ENCODE measurements around the gene PET100. TPM values are rescaled to one million over a fixed set of nuclear protein-coding genes. Genes with fewer than 3 reads are reported as not detected.
A peak's percentile ranks its signal among the peaks of the same experiment; 100 is the strongest.
"Not testable (repeated sequence)": the region's sequence is repeated elsewhere in the genome, so short reads cannot be mapped to it uniquely, and the experiment has no call there.

Gene PET100
- total and polyA plus RNA-seq, 2 experiments from 2014 or later: 8.6 to 636 TPM

- TF ChIP-seq ETS1 (IDR thresholded peaks at IDR 0.05) (no peak), CTCF (conservative IDR thresholded peaks at IDR 0.05; ENCODE audit: low read depth in 2 of 2) (no peak), REST (IDR thresholded peaks at IDR 0.05; ENCODE audit: unreplicated experiment) (no peak), ZNF331 (CRISPR knock-in tag; IDR thresholded peaks at IDR 0.05; ENCODE audit: low read depth) (no peak), STAT1 (IDR thresholded peaks at IDR 0.05; ENCODE audit: unreplicated experiment) (no peak), NANOG (IDR thresholded peaks at IDR 0.05; ENCODE audit: borderline replicate concordance) (no peak)
These were observed 13.4 kb downstream of the PET100 start (continued) for GRCh38 chr19:7643031-7643415.

- H2AFZ ChIP-seq; H3K36me3 ChIP-seq (ENCODE audit: insufficient read depth); H3K9me2 ChIP-seq (ENCODE audit: insufficient read depth); H3K4me1 Mint-ChIP-seq; H3K4me3 Mint-ChIP-seq; H3K4me3 ChIP-seq; H3K27ac ChIP-seq (ENCODE audit: low read depth); H3K4me2 ChIP-seq; H3K36me3 Mint-ChIP-seq (ENCODE audit: low read depth); H3F3A ChIP-seq (replicated peaks; ENCODE audit: low read depth); H3K79me2 ChIP-seq (replicated peaks; ENCODE audit: insufficient read depth); H3K27me3 ChIP-seq (ENCODE audit: insufficient read depth); H3K27ac Mint-ChIP-seq; H3K9me3 Mint-ChIP-seq; H3K4me1 ChIP-seq (ENCODE audit: insufficient read depth); H4K20me1 ChIP-seq (replicated peaks; ENCODE audit: insufficient read depth): not testable (repeated sequence)
- ATAC-seq (peak; percentile 34; the same call in 2 of the 3 replicates), DNase-seq (ENCODE audit: low spot score) (peak; percentile 72)
- peaks cover 11% of the 10 kb centered on the region for H3K27me3 Mint-ChIP-seq (ENCODE audit: insufficient read depth, low read depth, poor library complexity)
These were observed 14.3 kb downstream of the PET100 start for GRCh38 chr19:7643629-7644549.
